ENCODE data around the gene ITCH.

The ITCH gene

GRCh38 chr20:34536798-34537394, 173.8 kb downstream of the ITCH start:
- peak in 1 of 2 donors; percentile 61 for DNase-seq

- DNase-seq = no peak
Measured at GRCh38 chr20:34537651-34538050, 174.6 kb downstream of the ITCH start.

- peak; percentile 35 to 65 for DNase-seq
Measured at GRCh38 chr20:34538671-34539123, 175.6 kb downstream of the ITCH start.

GRCh38 chr20:34539756-34540155, 176.7 kb downstream of the ITCH start:
- no peak for DNase-seq

GRCh38 chr20:34540596-34541263, 177.7 kb downstream of the ITCH start:
- DNase-seq = peak in 1 of 2 donors; percentile 27

- peak in 1 of 2 donors; percentile 64 for DNase-seq
Measured at GRCh38 chr20:34541264-34541901, 178.3 kb downstream of the ITCH start.

GRCh38 chr20:34541917-34542316, 178.8 kb downstream of the ITCH start:
- peak in 1 of 2 donors; percentile 12 for DNase-seq

GRCh38 chr20:34542439-34542838, 179.4 kb downstream of the ITCH start:
- DNase-seq = no peak

- DNase-seq = no peak
Measured at GRCh38 chr20:34543463-34544056, 180.5 kb downstream of the ITCH start.

- DNase-seq = peak in 1 of 2 donors; percentile 31
Measured at GRCh38 chr20:34544109-34544796, 181.2 kb downstream of the ITCH start.

GRCh38 chr20:34546751-34547181, 183.7 kb downstream of the ITCH start:
- no peak for DNase-seq

GRCh38 chr20:34547844-34548613, 185.0 kb downstream of the ITCH start:
- DNase-seq = no peak

- DNase-seq = no peak
Measured at GRCh38 chr20:34549291-34549928, 186.3 kb downstream of the ITCH start.

GRCh38 chr20:34549929-34550305, 186.8 kb downstream of the ITCH start:
- no peak for DNase-seq

- DNase-seq = no peak
Measured at GRCh38 chr20:34552569-34552968, 189.5 kb downstream of the ITCH start.

- DNase-seq = no peak
Measured at GRCh38 chr20:34553366-34553867, 190.3 kb downstream of the ITCH start.

GRCh38 chr20:34557936-34558319, 194.9 kb downstream of the ITCH start:
- DNase-seq = no peak

GRCh38 chr20:34558320-34559218, 195.5 kb downstream of the ITCH start, which contains the start of gene MAP1LC3A:
MAP1LC3A (plus strand) TSS chr20:34558718; CDS start chr20:34558869, 151 bp downstream.
- peak; percentile 95 to 97 for DNase-seq

GRCh38 chr20:34559311-34560140, 196.5 kb downstream of the ITCH start:
- DNase-seq = no peak
